Right atrium auricular region (tissue), 2 donors: Measurements from ENCODE around the gene MORN4. TPM values are rescaled to one million over a fixed set of nuclear protein-coding genes. Genes with fewer than 3 reads are reported as not detected.
"Not testable (repeated sequence)": the region's sequence is repeated elsewhere in the genome, so short reads cannot be mapped to it uniquely, and the experiment has no call there.

ENCODE experiments used
- DNase-seq: peaks from one replicate; pipeline ENCODE4 v3.0.0-alpha.2; 2019; ENCODE audit warnings: low spot score
- H3K27ac ChIP-seq, 2 donors: fragments of 200-600 bp; sonication (generic); 1 replicate in 1 of 2; 2 replicates in 1 of 2; pipeline ENCODE4 v1.5.1; 2016 to 2019
- H3K27me3 ChIP-seq, 2 donors: fragments of 200-600 bp; sonication (generic); one replicate each; pipeline versions ENCODE4 v1.5.1 to v1.6.0; 2017 to 2019
- H3K36me3 ChIP-seq: fragments of 200-600 bp; sonication (generic); one replicate; pipeline ENCODE4 v1.5.1; 2016
- H3K4me1 ChIP-seq, 2 donors: fragments of 200-600 bp; sonication (generic); one replicate each; pipeline versions ENCODE4 v1.5.1 to v1.6.0; 2017 to 2019
- H3K4me3 ChIP-seq, 2 donors: fragments of 200-600 bp; sonication (generic); 1 replicate in 1 of 2; 2 replicates in 1 of 2; pipeline ENCODE4 v1.5.1; 2017 to 2019; ENCODE audit warnings: mild to moderate bottlenecking in 1 of 2, moderate library complexity in 1 of 2
- H3K9me3 ChIP-seq, 2 donors: fragments of 200-600 bp; sonication (generic); one replicate each; pipeline ENCODE4 v1.5.1; 2019
- CTCF ChIP-seq, 2 donors: fragments of 200-600 bp; sonication (generic); IDR thresholded peaks; one replicate each; pipeline ENCODE4 v1.5.1; 2019; ENCODE audit warnings: antibody characterized with exemption in 2 of 2
- total RNA-seq, 2 donors: library from RNA; depleted of rRNA; stranded (reverse); fragments of >200 nt; gene quantifications; one replicate each; pipeline ENCODE4 v1.1.0, GENCODE V29; 2016

MORN4 gene
- total RNA-seq, 2 donors from 2014 or later = 15.6 to 27.0 TPM

GRCh38 chr10:97640174-97640867, 7.0 kb upstream of the MORN4 start, which contains the start of gene PI4K2A:
PI4K2A (plus strand) TSS chr10:97640671; CDS start chr10:97640743, 72 bp downstream.
- peak; percentile 100 for DNase-seq
- TF ChIP-seq CTCF (IDR thresholded peaks at IDR 0.05) = no peak
- Histone ChIP-seq H3K27ac (peak within 1 kb of the TSS; percentile 87 to 89), H3K27me3 (no peaks in the 10 kb centered on the region), H3K4me1 (peaks cover 0 to 16% of the 10 kb centered on the region in 2 donors), H3K36me3 (peaks cover 5% of the 10 kb centered on the region), H3K4me3 (peak within 1 kb of the TSS; percentile 74 to 87), H3K9me3 (no peaks in the 10 kb centered on the region)

- not testable (repeated sequence) for H3K27ac ChIP-seq, H3K27me3 ChIP-seq, H3K9me3 ChIP-seq, DNase-seq, H3K36me3 ChIP-seq, H3K4me3 ChIP-seq
- H3K4me1 ChIP-seq = peaks cover 0 to 16% of the 10 kb centered on the region in 2 donors
These were observed 5.8 kb upstream of the MORN4 start for GRCh38 chr10:97639090-97639489.

- Histone ChIP-seq H3K36me3 (no peaks in the 10 kb centered on the region), H3K27ac (no peak overlapping the region), H3K4me1 (peaks cover 0 to 7% of the 10 kb centered on the region in 2 donors), H3K4me3 (no peak overlapping the region), H3K27me3 (no peaks in the 10 kb centered on the region), H3K9me3 (no peaks in the 10 kb centered on the region)
- no peak for TF ChIP-seq CTCF (IDR thresholded peaks at IDR 0.05)
- DNase-seq = no peak
These were observed 2.3 kb upstream of the MORN4 start for GRCh38 chr10:97635577-97635976.

- TF ChIP-seq CTCF (IDR thresholded peaks at IDR 0.05) = peak in 1 of 2 donors; percentile 19
- Histone ChIP-seq H3K27ac (peak overlapping the region; percentile 54 to 62), H3K27me3 (no peaks in the 10 kb centered on the region), H3K4me1 (peaks cover 0 to 7% of the 10 kb centered on the region in 2 donors), H3K4me3 (peak overlapping the region; percentile 64 to 65), H3K36me3 (no peaks in the 10 kb centered on the region), H3K9me3 (no peaks in the 10 kb centered on the region)
- no peak for DNase-seq
These were observed 621 bp upstream of the MORN4 start for GRCh38 chr10:97633921-97634320.

GRCh38 chr10:97631098-97631497, 2.2 kb downstream of the MORN4 start:
- DNase-seq = no peak
- no peak for TF ChIP-seq CTCF (IDR thresholded peaks at IDR 0.05)
- H3K36me3 ChIP-seq = no peaks in the 10 kb centered on the region
- no peaks in the 10 kb centered on the region for H3K27me3 ChIP-seq
- H3K27ac ChIP-seq = no peak overlapping the region
- H3K4me3 ChIP-seq = no peak overlapping the region
- no peaks in the 10 kb centered on the region for H3K9me3 ChIP-seq
- H3K4me1 ChIP-seq = peaks cover 0 to 11% of the 10 kb centered on the region in 2 donors

GRCh38 chr10:97629289-97629688, 4.0 kb downstream of the MORN4 start:
- TF ChIP-seq CTCF (IDR thresholded peaks at IDR 0.05) = no peak
- H3K27ac ChIP-seq = no peak overlapping the region
- no peak overlapping the region for H3K4me3 ChIP-seq
- no peaks in the 10 kb centered on the region for H3K27me3 ChIP-seq
- DNase-seq = no peak
- H3K36me3 ChIP-seq = no peaks in the 10 kb centered on the region
- peaks cover 0 to 11% of the 10 kb centered on the region in 2 donors for H3K4me1 ChIP-seq
- H3K9me3 ChIP-seq = no peaks in the 10 kb centered on the region
